ENCODE data around the gene CENPQ.

Gene CENPQ

DNA sequence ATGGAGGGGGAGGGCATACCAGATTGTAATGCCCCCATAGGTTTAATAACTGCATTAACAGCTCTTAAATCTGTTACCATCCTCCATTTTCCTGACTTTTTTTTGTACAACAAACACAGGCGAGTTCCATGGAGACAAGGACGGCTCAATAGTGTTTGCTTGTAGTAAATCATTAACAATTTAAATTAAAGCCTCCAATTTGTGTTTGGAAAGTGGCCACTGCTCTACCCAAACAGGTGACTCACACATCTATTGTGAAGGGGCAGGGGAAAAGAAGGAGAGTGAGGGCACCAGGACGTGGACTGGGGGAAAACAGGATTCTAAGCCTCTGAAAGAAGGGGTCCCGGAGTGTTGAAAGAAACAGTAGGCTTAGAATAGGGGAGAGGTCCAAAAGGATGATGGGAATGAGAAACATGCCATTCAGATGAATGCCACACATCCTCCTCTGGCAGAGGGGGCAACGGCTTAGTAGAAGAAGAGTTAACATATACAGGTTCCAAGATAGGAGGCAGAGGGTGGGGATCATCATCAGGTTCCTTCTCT lies 43.5 kb downstream of the CENPQ start:
- no peak for DNase-seq (ENCODE audit: low read depth)

DNA sequence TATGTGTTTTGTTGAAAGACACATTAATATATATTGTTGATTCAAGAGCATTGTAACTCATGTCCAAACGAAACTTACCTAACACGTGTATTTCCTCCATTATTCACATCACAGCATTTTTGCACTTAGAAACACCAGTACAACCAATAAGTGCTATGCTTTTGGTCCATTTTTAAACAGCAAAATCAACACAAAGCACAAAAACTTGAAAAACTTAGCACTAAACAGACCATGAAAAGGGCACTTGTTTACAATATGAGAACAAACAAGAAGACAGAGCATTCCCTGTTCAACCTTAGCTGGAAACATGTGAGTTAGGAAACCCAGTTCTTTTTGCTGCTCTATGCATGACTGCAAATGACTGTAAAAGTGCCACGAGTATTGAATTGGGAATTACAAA lies 46.2 kb downstream of the CENPQ start:
- DNase-seq (ENCODE audit: low read depth): no peak

DNA sequence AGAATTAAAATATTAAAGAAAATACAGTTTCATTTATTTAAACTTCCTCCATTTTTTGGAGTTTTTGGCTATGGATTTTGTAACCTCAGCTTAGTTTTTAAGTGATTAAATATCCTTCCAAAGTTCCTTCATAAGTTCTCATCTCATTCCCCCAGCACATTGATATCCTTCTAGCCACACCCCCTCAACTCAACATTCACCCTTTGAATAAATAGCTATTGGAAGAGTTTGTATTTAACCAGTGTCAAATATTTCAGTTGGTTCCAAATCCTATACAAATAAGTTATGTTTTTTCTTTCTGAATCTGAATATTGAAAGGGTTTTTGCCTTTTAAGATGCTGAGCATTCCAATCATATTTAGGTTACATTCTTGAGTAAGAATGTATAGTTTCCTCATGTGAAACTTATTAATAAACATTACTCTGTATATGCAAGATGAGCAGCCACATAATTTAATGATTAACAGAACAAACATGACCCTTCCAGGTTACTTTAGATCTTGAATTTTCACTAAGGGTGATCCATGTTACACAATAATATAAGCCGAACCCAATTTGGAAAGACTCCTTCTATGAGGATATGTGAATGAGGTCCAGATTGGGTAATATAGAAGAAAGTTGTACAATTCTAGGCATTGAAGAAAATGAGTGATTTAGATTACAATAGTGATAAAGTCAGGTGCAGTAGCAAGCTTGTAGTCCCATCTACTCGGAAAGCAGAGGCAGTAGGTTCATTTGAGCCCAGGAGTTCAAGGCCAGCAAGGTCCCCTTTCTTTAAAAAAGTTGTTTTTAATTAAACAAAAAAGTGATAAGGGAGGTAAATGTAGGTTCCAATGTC lies 50.2 kb downstream of the CENPQ start:
- no peak for DNase-seq (ENCODE audit: low read depth)

DNA sequence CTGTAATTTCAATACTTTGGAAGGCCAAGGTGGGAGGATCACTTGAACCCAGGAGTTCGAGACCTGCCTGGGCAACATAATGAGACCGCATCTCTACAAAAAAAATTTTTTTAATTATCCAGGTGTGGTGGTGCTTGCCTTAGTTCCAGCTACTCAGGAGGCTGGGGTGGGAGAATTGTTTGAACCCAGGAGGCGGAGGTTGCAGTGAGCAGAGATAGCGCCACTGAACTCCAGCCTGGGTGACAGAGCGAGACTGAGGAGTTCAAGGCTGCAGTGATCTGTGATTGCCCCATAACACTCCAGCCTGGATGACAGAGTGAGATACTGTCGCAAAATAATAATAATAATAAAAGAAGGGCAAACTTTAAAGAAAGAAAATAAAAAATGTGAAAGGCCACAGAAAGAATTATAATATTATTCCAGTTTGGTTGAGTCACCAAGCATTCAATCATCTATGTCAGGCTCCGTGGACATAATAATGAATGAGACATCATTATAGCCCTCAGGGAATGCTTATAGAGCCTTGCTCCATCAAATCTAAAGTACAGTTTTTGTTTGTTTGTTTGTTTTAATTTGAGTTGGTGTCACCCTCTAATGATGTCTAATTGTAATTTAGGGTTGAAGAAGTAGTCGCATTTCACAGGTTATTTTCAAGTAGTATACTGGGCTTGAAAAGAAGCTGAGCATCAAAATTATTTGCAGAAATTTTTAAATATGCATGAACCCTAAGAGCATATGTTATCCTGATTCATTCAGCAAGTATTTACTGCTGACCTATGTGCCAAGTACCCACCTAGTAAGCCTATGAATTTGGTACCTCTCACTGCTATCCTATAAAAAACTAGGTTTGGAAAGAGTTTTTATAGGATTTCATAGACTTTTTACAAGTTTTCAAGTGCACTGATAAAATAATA lies 51.7 kb downstream of the CENPQ start:
- DNase-seq (ENCODE audit: low read depth): peak; percentile 27

DNA sequence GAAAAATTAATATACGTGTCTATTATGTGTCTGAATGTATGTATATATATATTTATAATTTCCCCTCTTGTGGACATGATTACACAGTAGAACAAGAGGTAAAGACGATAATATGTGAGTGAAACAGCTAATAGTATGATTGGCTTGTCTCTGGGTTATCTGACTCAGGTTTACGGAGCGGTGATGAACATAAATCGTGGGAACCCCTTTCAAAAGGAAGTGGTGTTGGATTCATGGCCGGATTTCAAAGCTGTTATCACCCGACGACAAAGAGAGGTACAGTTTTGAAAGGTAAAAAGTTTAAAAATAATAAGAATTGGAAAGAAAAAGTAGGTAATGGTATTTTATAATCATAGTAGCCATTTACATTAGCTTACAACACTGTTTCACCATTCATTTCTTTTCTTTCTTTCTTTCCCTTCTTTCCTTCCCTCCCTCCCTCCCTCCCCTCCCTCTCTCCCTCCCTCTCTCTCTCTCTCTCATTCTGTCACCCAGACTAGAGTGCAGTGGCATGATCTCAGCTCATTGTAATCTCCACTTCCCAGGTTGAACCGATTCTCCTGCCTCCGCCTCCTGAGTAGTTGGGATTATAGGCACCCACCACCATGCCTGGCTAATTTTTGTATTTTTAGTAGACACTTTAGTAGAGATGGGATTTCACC lies 52.4 kb downstream of the CENPQ start:
- no peak for DNase-seq (ENCODE audit: low read depth)

DNA sequence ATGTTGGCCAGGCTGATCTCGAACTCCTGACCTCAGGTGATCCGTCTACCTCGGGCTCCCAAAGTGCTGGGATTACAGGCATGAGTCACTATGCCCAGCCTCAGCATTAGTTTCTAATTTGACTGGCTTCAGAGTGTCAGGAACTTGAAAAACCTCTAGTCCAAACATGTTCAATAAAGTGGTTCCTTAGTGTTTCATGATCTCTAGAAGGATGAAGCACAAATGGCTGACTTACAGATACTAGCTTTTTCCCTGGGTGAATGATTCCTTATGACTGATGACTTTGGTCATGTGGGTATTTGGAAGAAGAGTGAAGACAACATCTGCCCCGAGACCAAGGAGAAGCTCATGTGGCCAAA lies 53.0 kb downstream of the CENPQ start:
- no peak for DNase-seq (ENCODE audit: low read depth)

DNA sequence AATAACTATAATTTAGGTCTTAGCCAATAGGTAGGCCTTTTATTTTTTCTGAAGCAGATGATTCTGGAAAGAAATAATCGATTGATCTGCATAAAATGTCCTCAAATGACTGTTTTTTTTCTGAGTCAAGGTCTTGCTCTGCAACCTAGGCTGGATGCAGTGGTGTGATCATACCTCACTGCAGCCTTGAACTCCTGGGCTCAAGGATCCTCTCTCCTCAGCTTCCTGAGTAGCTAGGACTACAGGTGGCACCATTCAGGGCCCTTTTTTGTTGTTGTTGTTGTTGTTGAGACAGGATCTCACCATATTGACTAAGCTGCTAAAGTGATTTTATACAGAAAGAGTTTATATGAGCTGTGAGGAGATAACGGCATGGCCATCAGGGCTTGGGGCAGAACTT lies 54.7 kb downstream of the CENPQ start:
- no peak for DNase-seq (ENCODE audit: low read depth)

DNA sequence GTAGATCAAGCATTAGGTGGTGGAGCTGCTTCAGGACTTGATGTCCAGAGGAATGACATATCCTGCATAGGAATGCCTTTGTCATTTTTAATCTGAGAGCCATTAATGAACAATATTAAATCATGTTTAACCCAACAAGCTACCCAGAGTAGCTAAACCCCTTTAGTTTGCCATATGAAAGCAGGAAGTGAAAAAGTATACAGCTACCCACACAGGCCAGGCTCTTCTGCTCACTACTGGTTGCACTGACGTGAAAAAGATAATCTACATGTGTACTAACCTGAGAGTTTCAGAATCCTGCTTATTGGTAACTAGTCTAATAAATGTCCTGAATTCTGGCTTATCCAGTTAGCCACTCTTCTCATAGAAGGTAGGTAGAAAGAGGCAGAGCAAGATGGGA lies 56.5 kb downstream of the CENPQ start:
- no peak for DNase-seq (ENCODE audit: low read depth)

DNA sequence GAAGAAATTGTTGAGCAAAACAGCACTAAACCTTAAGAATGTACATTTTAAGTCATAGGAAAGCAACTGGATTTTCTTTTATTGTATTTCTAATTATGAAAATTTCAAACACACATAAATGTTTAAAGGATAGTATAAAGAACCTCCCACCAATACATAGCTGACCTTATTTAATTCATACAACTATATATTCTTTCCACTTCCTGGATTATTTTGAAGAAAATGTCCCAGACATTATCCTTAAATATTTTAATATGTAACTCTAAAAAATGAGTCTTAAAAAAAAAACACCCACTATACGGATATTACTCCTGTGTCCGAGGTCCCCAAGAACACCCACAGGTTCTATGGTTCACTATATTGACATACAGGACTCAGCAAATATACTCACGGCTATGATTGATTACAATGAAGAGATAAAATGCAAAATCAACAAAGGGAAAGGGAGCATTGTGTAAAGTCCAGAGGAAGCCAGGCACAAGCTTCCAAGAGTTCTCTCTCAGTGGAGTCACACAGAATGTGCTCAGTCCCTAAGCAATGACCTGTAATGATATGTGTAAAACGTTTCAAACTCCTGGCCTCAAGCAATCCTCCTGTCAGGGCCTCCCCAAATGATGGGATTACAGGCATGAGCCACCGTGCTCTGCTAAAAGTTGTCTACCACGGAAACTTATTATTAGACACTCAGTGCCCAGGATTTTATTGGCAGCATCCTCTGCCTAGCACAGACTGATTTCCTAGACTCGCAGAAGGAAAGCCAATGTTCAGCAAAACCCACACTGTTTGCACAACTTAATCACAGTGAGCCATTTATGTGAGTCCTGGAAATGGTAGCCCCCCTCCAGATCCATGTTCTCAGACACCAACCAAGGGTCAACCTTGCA lies 59.8 kb downstream of the CENPQ start:
- DNase-seq (ENCODE audit: low read depth): no peak

DNA sequence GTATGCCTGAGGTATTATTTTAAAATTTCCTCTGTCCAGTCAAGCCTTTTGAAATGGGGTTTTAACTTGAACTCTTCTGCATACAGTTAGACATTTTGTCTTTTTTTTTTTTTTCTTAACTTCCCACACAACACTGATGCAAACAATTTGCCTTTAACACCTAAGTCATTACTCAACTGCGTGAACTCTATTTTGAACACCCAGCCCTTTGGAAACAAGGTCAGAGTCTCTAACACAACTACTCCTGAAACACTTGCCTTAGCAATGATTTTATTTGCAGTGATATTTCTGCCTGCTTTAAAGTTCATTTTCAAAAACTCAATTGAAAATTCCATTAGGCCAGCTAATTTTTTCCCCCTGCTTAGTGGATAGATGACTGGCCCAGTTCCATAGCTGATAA lies 60.7 kb downstream of the CENPQ start:
- DNase-seq (ENCODE audit: low read depth): no peak

DNA sequence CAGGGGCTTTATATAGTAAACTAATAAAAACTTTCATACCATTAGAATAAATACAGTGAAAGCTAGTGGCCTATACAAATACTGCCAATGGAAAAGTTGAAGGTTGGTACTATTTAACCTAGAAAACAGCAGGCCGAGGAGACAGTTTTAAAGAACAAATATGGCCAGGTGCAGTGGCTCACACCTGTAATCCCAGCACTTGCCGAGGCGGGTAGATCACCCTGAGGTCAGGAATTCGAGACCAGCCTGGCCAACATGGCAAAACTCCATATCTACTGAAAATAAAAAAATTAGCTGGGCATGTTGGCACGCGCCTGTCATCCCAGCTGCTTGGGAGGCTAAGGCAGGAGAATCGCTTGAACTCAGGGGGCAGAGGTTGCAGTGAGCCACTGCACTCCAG lies 61.4 kb downstream of the CENPQ start:
- no peak for DNase-seq (ENCODE audit: low read depth)

DNA sequence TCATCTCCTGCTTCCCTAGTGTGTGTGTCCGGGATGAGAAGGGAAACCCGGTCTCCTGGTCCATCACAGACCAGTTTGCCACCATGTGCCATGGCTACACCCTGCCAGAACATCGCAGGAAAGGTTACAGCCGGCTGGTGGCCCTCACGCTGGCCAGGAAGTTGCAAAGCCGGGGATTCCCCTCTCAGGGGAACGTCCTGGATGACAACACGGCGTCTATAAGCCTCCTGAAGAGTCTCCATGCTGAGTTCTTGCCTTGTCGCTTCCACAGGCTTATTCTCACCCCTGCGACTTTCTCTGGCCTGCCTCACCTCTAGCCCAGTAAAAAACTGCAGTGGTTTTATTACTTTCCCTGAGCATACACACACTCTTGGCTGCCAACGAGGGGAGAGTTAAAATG lies 63.4 kb downstream of the CENPQ start:
- DNase-seq (ENCODE audit: low read depth): no peak

DNA sequence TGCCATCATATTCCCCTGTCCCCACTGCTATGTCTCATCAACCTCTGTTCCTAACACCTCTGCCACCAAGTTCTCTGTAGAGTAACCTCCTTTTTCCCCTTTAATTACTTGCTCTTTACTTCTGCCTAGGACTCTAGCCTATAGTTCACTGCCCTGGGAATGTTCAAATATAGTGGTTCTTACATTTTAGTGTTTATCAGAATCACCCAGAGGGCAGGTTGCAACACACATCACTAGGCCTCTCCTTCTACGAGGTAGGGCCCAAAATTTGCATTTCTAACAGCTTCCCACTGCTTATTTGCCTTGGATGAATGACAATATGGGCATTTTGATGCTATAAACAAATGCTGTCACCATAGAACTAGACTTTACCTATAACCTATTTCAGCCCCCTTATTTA lies 64.2 kb downstream of the CENPQ start:
- DNase-seq (ENCODE audit: low read depth): no peak

DNA sequence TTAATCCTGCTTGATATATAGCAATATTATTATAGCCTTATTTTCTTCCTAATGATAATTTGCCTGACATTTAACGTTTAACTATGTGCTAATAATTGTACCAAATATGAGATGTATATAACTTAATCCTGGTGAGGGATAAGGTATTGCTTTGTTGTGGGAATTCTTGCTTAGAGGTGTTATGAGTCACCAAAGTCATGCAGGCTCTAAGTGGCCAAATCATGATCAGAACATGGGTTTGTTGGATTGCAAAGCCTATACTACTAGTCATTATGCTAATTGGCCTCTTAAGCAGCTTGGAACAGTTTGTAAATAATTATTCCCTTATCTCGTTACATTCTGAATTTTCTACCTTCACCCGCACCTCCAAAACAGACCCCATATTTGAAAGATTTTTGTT lies 65.4 kb downstream of the CENPQ start:
- DNase-seq (ENCODE audit: low read depth): no peak

DNA sequence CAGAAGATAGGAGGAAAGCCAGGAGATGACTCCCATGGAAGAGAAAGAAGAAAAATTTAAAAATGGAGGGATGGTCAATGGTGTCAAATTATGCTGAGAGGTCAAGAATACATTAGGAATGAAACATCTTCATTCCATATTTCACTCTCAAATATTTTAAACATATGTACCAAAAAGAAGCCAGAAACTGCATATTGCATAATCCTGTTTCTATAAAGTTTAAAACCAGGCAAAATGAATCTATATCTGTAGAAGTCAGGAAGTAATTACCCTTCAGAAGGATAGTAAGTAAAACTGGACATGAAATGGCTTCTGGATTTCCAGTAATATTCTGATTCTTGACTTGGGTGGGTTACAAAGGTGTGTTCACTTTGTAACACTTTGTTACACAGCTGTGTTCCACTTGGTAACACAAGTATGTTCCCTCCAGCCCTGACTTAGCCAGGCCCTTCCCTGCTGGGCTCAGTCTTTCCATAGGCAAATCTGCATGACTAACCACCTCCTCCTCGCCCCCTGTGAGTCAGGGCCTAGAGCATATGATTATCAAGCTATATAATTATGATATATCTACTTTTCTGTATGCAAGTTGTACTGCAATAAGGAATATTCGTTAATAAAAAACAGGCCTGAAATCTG lies 67.1 kb downstream of the CENPQ start:
- DNase-seq (ENCODE audit: low read depth): no peak

DNA sequence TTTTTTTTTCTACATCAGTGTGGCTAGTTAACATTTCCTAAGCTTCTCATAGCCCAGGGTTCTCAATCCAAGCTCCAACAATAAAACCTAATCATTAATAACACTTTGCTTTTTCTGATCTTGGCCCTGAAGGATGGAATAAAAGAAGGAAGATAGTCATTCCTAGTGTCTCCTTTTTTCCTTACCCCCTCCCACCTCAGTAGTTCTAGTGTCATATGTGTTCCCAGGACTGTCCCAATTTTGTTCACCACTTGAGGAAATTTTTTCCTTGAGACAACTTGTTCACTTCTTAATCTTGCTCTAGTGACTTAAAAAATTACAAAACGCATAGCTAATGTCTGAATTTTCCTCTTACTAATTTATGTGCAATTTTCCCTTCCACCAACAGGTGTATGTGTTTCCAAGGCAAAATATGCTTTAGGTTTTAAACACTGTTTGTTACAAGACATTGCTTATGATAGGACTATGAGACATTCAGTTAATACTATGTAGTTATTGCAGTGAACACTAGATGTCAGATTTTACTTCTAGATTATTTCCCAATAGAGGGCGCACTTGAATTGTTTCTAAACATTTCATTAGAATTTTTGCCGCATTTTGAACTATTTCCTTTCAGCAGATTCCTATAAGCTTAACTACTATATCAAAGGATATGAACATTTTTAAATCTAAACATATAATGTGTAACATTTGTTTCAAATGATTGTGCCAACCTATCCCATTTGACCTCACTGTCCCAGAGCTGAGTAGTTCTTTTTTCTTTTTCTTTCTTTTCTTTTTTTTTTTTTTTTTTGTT lies 68.8 kb downstream of the CENPQ start:
- no peak for DNase-seq (ENCODE audit: low read depth)

DNA sequence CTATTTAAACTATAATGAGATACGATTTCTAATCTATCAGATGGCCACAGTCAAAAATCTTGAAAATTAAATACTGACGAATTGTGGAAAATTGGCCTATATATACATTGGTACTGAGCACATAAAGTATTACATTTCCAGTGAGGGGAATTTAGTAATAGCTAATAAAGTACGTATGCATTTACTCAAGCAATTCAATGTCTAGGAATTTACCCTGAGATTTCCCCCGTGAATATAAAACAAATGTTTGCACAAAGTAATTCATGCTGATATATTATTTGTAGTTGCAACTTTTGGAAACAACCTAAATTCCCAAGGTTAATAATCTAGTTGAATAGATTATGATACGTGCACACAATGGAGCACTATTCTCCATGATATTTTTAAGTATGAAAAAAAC lies 72.6 kb downstream of the CENPQ start:
- DNase-seq (ENCODE audit: low read depth): no peak

DNA sequence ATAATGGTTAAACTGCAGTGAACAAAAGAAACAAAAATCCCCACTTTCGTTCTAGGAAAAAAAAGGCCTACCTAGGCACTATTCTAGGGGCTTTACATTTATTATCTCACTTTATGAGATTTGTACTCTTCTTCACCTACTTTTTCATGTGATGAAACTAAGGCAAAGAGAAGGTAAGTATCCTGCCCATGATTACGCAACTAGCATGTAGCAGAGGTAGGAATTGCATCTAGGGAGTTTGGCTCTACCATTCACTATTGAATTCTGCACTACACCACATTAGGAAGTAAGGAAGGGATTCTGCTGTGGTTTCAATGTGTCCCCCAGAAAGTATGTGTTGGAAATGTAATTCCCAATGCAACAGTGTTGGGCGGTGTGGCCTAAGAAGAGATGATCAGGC lies 75.9 kb downstream of the CENPQ start:
- DNase-seq (ENCODE audit: low read depth): no peak

DNA sequence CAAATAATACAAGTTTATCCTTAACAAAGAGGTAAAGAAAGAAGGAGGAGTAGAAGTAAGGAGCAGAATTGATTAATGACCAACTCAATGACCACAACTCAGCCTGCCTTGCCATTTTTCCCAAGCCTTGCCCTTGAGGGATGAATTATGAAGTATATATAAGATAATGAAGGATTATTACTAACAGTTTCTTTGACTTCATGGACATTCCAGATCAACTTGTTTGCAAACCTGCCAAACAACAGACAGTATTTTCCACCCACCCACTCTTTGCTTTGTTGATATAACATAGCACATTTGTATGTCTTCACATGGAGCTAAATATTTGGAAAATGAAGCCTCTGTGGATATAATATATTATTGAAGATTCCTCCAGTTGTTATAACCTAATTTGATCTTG lies 77.4 kb downstream of the CENPQ start:
- no peak for DNase-seq (ENCODE audit: low read depth)

DNA sequence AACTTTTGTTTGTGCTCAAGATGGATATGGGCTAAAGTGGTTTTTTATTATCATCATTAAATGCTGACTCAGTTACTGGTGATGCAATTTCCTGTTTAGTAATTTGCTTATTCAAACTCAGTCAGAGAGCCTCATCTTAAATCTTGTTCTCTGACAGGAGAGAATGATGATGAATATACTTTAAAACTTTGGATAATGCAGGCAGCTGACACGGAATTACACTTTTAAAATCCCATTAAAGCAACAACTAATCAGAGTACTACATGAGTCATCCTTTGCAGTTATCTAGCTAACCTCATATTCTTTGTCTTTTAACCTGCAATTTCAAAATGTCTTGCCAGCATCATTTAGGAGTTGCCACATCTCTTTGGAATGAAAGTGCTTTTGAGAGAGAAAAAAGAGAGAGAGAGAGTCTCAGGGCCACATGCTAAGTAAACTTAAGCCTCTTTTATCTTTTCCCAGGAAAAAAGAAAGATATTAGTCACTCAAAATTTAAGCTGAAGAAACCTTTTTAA lies 78.1 kb downstream of the CENPQ start:
- DNase-seq (ENCODE audit: low read depth): peak; percentile 33
